ENCODE measurements around the gene DBNDD2.

The DBNDD2 gene

GRCh38 chr20:45387274-45387673 is 20.8 kb upstream of the DBNDD2 start:
- no peak for DNase-seq

GRCh38 chr20:45390931-45391330 is 17.2 kb upstream of the DBNDD2 start:
- no peak for DNase-seq

GRCh38 chr20:45391559-45391958 is 16.5 kb upstream of the DBNDD2 start:
- no peak for DNase-seq

- no peak for DNase-seq
Observed at GRCh38 chr20:45392733-45393132, 15.4 kb upstream of the DBNDD2 start.

- DNase-seq: no peak
Observed at GRCh38 chr20:45394221-45395113, 13.6 kb upstream of the DBNDD2 start.

GRCh38 chr20:45395114-45395415 is 13.0 kb upstream of the DBNDD2 start:
- DNase-seq: no peak

- DNase-seq: no peak
Observed at GRCh38 chr20:45399018-45399417, 9.1 kb upstream of the DBNDD2 start.

- DNase-seq: no peak
Observed at GRCh38 chr20:45400346-45401031, 7.6 kb upstream of the DBNDD2 start.

GRCh38 chr20:45402946-45403345 is 5.1 kb upstream of the DBNDD2 start:
- no peak for DNase-seq

- DNase-seq: peak; percentile 72
Observed at GRCh38 chr20:45404438-45404837, 3.7 kb upstream of the DBNDD2 start.

- peak; percentile 37 for DNase-seq
Observed at GRCh38 chr20:45405571-45406259, 2.4 kb upstream of the DBNDD2 start.

GRCh38 chr20:45406260-45407066 is 1.6 kb upstream of the DBNDD2 start:
- peak; percentile 56 for DNase-seq

GRCh38 chr20:45407067-45407745 is 883 bp upstream of the DBNDD2 start:
- peak; percentile 56 for DNase-seq

GRCh38 chr20:45408646-45409213 is 641 bp downstream of the DBNDD2 start:
- DNase-seq: no peak

- DNase-seq: no peak
Observed at GRCh38 chr20:45409521-45410272, 1.6 kb downstream of the DBNDD2 start.

GRCh38 chr20:45410887-45411286 is 2.8 kb downstream of the DBNDD2 start:
- DNase-seq: no peak

GRCh38 chr20:45412653-45413052 is 4.6 kb downstream of the DBNDD2 start:
- DNase-seq: no peak

- DNase-seq: no peak
Observed at GRCh38 chr20:45413479-45413878, 5.4 kb downstream of the DBNDD2 start.

GRCh38 chr20:45415822-45416637 is 7.9 kb downstream of the DBNDD2 start, which contains the start of gene PIGT:
TSS of gene PIGT (plus strand) at chr20:45416141. CDS start at chr20:45416157, 16 bp downstream.
- DNase-seq: peak; percentile 84

GRCh38 chr20:45416917-45417316 is 8.8 kb downstream of the DBNDD2 start:
- DNase-seq: no peak
